Heart left ventricle (tissue), 13 donors: ENCODE data around the gene CHMP3.

ENCODE experiments used
- POLR2A ChIP-seq, 2 donors: fragments of 450-650 bp; IDR thresholded peaks; one replicate each; pipeline ENCODE4 v1.6.1; 2017; ENCODE audit warnings: antibody characterized with exemption in 2 of 2, mild to moderate bottlenecking in 2 of 2, moderate library complexity in 2 of 2
- TF ChIP-seq, protein P1 (sequence below), 12 donors: fragments of 200-600 bp; sonication (generic) in 4 of 12; IDR thresholded peaks; one replicate each; pipeline versions ENCODE4 v1.5.0 to v1.8.0; 2018 to 2022; ENCODE audit warnings: antibody characterized with exemption in 12 of 12, mild to moderate bottlenecking in 5 of 12
- donor health status: ischemic (EF 13 %, LVEDD 7.1; RV severe dilation, severe dysfunction).
- donor health status: DM: no; HTN: yes; CAD: no.
- donor health status: DM: no; HTN: no; CAD: no.
- donor health status: ischemic (EF 25% LVEDD 6.9; RV normal size, moderate dysfunction).
- donor health status: ischemic (EF 25% LVEDD 5.7; RV mildly dilated, moderate dysfunction).
- donor health status: ischemic (EF 35%, LVEDD 5.7; RV mildly dilated, moderate dysfunction).
- donor health status: nonischemic (EF 11% LVEDD 7.7; RV severe dilation, severe dysfunction).
- donor health status: DM: yes; HTN: yes; CAD: no.
- donor health status: PGD.
- donor health status: ischemic (EF 29% LVEDD 5.4; RV normal size, mild dysfunction).
- donor health status: nonischemic (EF 23%, LVEDD 6.1; RV moderate dilation, normal function).

- TF ChIP-seq, protein P1, sequence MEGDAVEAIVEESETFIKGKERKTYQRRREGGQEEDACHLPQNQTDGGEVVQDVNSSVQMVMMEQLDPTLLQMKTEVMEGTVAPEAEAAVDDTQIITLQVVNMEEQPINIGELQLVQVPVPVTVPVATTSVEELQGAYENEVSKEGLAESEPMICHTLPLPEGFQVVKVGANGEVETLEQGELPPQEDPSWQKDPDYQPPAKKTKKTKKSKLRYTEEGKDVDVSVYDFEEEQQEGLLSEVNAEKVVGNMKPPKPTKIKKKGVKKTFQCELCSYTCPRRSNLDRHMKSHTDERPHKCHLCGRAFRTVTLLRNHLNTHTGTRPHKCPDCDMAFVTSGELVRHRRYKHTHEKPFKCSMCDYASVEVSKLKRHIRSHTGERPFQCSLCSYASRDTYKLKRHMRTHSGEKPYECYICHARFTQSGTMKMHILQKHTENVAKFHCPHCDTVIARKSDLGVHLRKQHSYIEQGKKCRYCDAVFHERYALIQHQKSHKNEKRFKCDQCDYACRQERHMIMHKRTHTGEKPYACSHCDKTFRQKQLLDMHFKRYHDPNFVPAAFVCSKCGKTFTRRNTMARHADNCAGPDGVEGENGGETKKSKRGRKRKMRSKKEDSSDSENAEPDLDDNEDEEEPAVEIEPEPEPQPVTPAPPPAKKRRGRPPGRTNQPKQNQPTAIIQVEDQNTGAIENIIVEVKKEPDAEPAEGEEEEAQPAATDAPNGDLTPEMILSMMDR (IDR thresholded peaks at IDR 0.05): no peak
- no peak for TF ChIP-seq POLR2A (IDR thresholded peaks at IDR 0.05)
Observed at GRCh38 chr2:86533589-86533988, 29.7 kb downstream of the CHMP3 start.
